Endodermal cell (in vitro differentiated cells): Measurements from ENCODE around the gene CUEDC1. TPM values are rescaled to one million over a fixed set of nuclear protein-coding genes. Genes with fewer than 3 reads are reported as not detected.

ENCODE experiments used
- DNase-seq: peaks from one replicate; pipeline ENCODE4 v3.0.0-alpha.2; 2017
- H3K27ac ChIP-seq: 2 replicates; pipeline ENCODE4 v1.5.1; 2013; ENCODE audit warnings: mild to moderate bottlenecking, low read depth, low read length, moderate library complexity
- H3K27me3 ChIP-seq: 2 replicates; pipeline ENCODE4 v1.6.1; 2013; ENCODE audit warnings: mild to moderate bottlenecking, low read length, moderate library complexity; ENCODE audit not compliant: insufficient read depth, control insufficient read depth, poor library complexity, severe bottlenecking
- H3K36me3 ChIP-seq: 2 replicates; pipeline ENCODE4 v1.7.0; 2013; ENCODE audit warnings: mild to moderate bottlenecking, low read length, moderate library complexity; ENCODE audit not compliant: control insufficient read depth, insufficient read depth
- H3K4me1 ChIP-seq: one replicate; pipeline ENCODE4 v1.7.0; 2013; ENCODE audit warnings: low read length; ENCODE audit not compliant: control insufficient read depth, insufficient read depth
- H3K4me3 ChIP-seq: 2 replicates; pipeline ENCODE4 v1.5.1; 2013; ENCODE audit warnings: mild to moderate bottlenecking, low read length, moderate library complexity
- H3K9ac ChIP-seq: 2 replicates; pipeline ENCODE4 v1.6.1; 2013; ENCODE audit warnings: mild to moderate bottlenecking, low read length, moderate library complexity; ENCODE audit not compliant: poor library complexity, severe bottlenecking; ENCODE audit errors: extremely low read depth
- H3K9me3 ChIP-seq: 2 replicates; pipeline ENCODE4 v1.6.1; 2013; ENCODE audit warnings: mild to moderate bottlenecking, low read length, moderate library complexity; ENCODE audit not compliant: control insufficient read depth
- H3K27ac Mint-ChIP-seq: 2 replicates; pipeline ENCODE4 v1.8.0; 2020; ENCODE audit warnings: mixed read lengths
- H3K27me3 Mint-ChIP-seq: 2 replicates; pipeline ENCODE4 v1.8.0; 2021; ENCODE audit warnings: mild to moderate bottlenecking, mixed read lengths; ENCODE audit not compliant: insufficient read depth
- H3K36me3 Mint-ChIP-seq: 2 replicates; pipeline ENCODE4 v1.8.0; 2020; ENCODE audit warnings: low read depth, mixed read lengths
- H3K4me1 Mint-ChIP-seq: 2 replicates; pipeline ENCODE4 v1.8.0; 2020; ENCODE audit warnings: mixed read lengths
- H3K4me3 Mint-ChIP-seq: 2 replicates; pipeline ENCODE4 v1.8.0; 2020; ENCODE audit warnings: mild to moderate bottlenecking, moderate library complexity, mixed read lengths
- H3K9me3 Mint-ChIP-seq: 2 replicates; pipeline ENCODE4 v1.8.0; 2020; ENCODE audit warnings: mild to moderate bottlenecking, mixed read lengths
- CTCF ChIP-seq: fragments of 200-600 bp; sonication (generic); conservative IDR thresholded peaks from 2 replicates; pipeline ENCODE4 v1.5.0; 2021; ENCODE audit warnings: antibody characterized with exemption, mild to moderate bottlenecking
- WGBS, 2 experiments: methylation state at CpG; one replicate each; pipeline versions ENCODE4 v1.1.5 to v1.1.7; 2013; ENCODE audit warnings: missing lambda C conversion rate in 2 of 2, mixed read lengths in 1 of 2; ENCODE audit not compliant: insufficient coverage in 1 of 2, insufficient read length in 1 of 2; 5-methylcytosine and 5-hydroxymethylcytosine counted together
- total RNA-seq, 2 donors: library from RNA; stranded (reverse); fragmentation: NEBNext Ultra II Directional in 1 of 2; extraction: Animal tissue kit (Norgen Biotek cat#: 25700) in 1 of 2; gene quantifications; 2 replicates in 1 of 2; 3 replicates in 1 of 2; pipeline ENCODE4 v1.2.1, GENCODE V29; 2021

CUEDC1 gene
- total RNA-seq, 2 donors from 2014 or later, result 11.0 to 18.7 TPM

- Histone ChIP-seq H3K36me3 (no peaks in the 10 kb centered on the region), H3K27me3 (no peaks in the 10 kb centered on the region), H3K4me3 (no peak overlapping the region), H3K4me1 (peaks cover 25% of the 10 kb centered on the region), H3K9me3 (no peaks in the 10 kb centered on the region), H3K27ac (no peak overlapping the region), H3K9ac (no peak overlapping the region)
- Mint-ChIP-seq H3K9me3 (no peaks in the 10 kb centered on the region), H3K27ac (no peak overlapping the region), H3K36me3 (no peaks in the 10 kb centered on the region), H3K4me1 (peaks cover 34% of the 10 kb centered on the region), H3K4me3 (no peak overlapping the region), H3K27me3 (no peaks in the 10 kb centered on the region)
- 75 to 100% methylated on average over 1 of the region's 1 CpG for WGBS, 2 experiments
- TF ChIP-seq CTCF, result no peak
- DNase-seq, result no peak
Observed at GRCh38 chr17:57894848-57895247, 60.4 kb downstream of the CUEDC1 start.

GRCh38 chr17:57892820-57893595 lies 62.2 kb downstream of the CUEDC1 start:
- Mint-ChIP-seq H3K9me3 (no peaks in the 10 kb centered on the region), H3K4me1 (peaks cover 15% of the 10 kb centered on the region), H3K36me3 (no peaks in the 10 kb centered on the region), H3K27ac (peak overlapping the region; percentile 97), H3K27me3 (no peaks in the 10 kb centered on the region), H3K4me3 (no peak overlapping the region)
- WGBS, 2 experiments, result 50 to 56% methylated on average over 14 to 16 of the region's 16 CpGs
- TF ChIP-seq CTCF, result no peak
- H3K27ac ChIP-seq, result peak overlapping the region; percentile 98
- peaks cover 11% of the 10 kb centered on the region for H3K4me1 ChIP-seq
- H3K27me3 ChIP-seq, result no peaks in the 10 kb centered on the region
- no peak overlapping the region for H3K4me3 ChIP-seq
- H3K36me3 ChIP-seq, result no peaks in the 10 kb centered on the region
- H3K9me3 ChIP-seq, result no peaks in the 10 kb centered on the region
- DNase-seq, result peak; percentile 97
- H3K9ac ChIP-seq, result peak overlapping the region; percentile 33

GRCh38 chr17:57892146-57892819 lies 62.9 kb downstream of the CUEDC1 start:
- Histone ChIP-seq H3K36me3 (no peaks in the 10 kb centered on the region), H3K27ac (peak overlapping the region; percentile 98), H3K4me1 (peaks cover 10% of the 10 kb centered on the region), H3K4me3 (no peak overlapping the region), H3K9ac (peak overlapping the region; percentile 33), H3K9me3 (no peaks in the 10 kb centered on the region), H3K27me3 (no peaks in the 10 kb centered on the region)
- no peaks in the 10 kb centered on the region for H3K36me3 Mint-ChIP-seq
- peaks cover 13% of the 10 kb centered on the region for H3K4me1 Mint-ChIP-seq
- H3K27me3 Mint-ChIP-seq, result no peaks in the 10 kb centered on the region
- no peak overlapping the region for H3K4me3 Mint-ChIP-seq
- H3K9me3 Mint-ChIP-seq, result no peaks in the 10 kb centered on the region
- 53 to 58% methylated on average over 2 to 6 of the region's 6 CpGs for WGBS, 2 experiments
- TF ChIP-seq CTCF, result peak; percentile 97
- H3K27ac Mint-ChIP-seq, result peak overlapping the region; percentile 97
- DNase-seq, result peak; percentile 100
